GM12878 (cell line): ENCODE measurements around the gene DMRT1. TPM values are rescaled to one million over a fixed set of nuclear protein-coding genes. Genes with fewer than 3 reads are reported as not detected.

Source experiments
- ATAC-seq: fragments of 200-7000 bp; cut with Tn5 transposase; 3 replicates; pipeline ENCODE4 v1.9.1; 2020; ENCODE audit warnings: mild to moderate bottlenecking, moderate library complexity
- BruUV-seq: library from RNA; stranded (reverse); fragments of 400-500 nt; replicated peaks from 2 replicates; lab custom pipeline; 2021; lab: Mats Ljungman, UMichigan
- CTCF ChIA-PET: fragments of 300-600 bp; sonication (Branson Sonifier 250); formaldehyde crosslinking; extraction: SDS; loops from one replicate; lab custom pipeline; 2021; ENCODE audit warnings: inconsistent platforms; lab: Yijun Ruan, JAX
- POLR2A ChIA-PET: fragments of 350-600 bp; formaldehyde crosslinking; extraction: SDS; loops from one replicate; lab custom pipeline; 2021; ENCODE audit warnings: inconsistent platforms; lab: Charles Lee
- RAD21 ChIA-PET: fragments of 300-600 bp; sonication (Branson Sonifier 250); formaldehyde crosslinking; loops from one replicate; lab custom pipeline; 2023; ENCODE audit warnings: antibody characterized with exemption; ENCODE audit not compliant: unreplicated experiment; lab: Charles Lee
- SMC1A ChIA-PET: fragments of 300-600 bp; sonication (Branson Sonifier 250); formaldehyde crosslinking; loops from one replicate; lab custom pipeline; 2023; ENCODE audit not compliant: unreplicated experiment, uncharacterized antibody; lab: Charles Lee
- DNase-seq: peaks from one replicate; pipeline ENCODE4 v3.0.0-alpha.2; 2011; ENCODE audit warnings: low read depth, low spot score
- FAIRE-seq: peaks from 3 replicates; lab custom pipeline; 2011; peaks lifted over from hg19 to GRCh38; lab: Jason Lieb, UNC
- H2AFZ ChIP-seq: 2 replicates; pipeline ENCODE4 v1.6.0; 2011; ENCODE audit warnings: low read depth, low read length, control low read depth; ENCODE audit not compliant: control insufficient read depth
- H3K27ac ChIP-seq: 2 replicates; pipeline ENCODE4 v1.5.1; 2011; ENCODE audit warnings: control low read depth; ENCODE audit not compliant: control insufficient read depth, insufficient read depth
- H3K27me3 ChIP-seq, 2 experiments: replicated peaks in 1 of 2; 2 replicates each; pipeline versions ENCODE4 v1.6.0 to v1.6.1; 2011; ENCODE audit warnings: low read length in 1 of 2; ENCODE audit not compliant: control insufficient read depth in 2 of 2, insufficient read depth in 2 of 2
- H3K36me3 ChIP-seq, 2 experiments: 2 replicates each; pipeline ENCODE4 v1.5.1; 2011; ENCODE audit warnings: low read length in 1 of 2; ENCODE audit not compliant: control insufficient read depth in 2 of 2, insufficient read depth in 2 of 2
- H3K4me1 ChIP-seq: 2 replicates; pipeline ENCODE4 v1.6.1; 2011; ENCODE audit warnings: mild to moderate bottlenecking, low read length, moderate library complexity, mixed read lengths; ENCODE audit not compliant: control insufficient read depth, insufficient read depth
- H3K4me2 ChIP-seq: 2 replicates; pipeline ENCODE4 v1.6.0; 2011; ENCODE audit warnings: control low read depth; ENCODE audit not compliant: control insufficient read depth, insufficient read depth
- H3K4me3 ChIP-seq: fragments of 200-600 bp; sonication (generic); 2 replicates; pipeline ENCODE4 v1.5.1; 2016
- H3K79me2 ChIP-seq: 2 replicates; pipeline ENCODE4 v1.6.0; 2011; ENCODE audit warnings: low read length; ENCODE audit not compliant: control insufficient read depth, insufficient read depth
- H3K9ac ChIP-seq: 2 replicates; pipeline ENCODE4 v1.8.0; 2011; ENCODE audit warnings: low read length, control low read depth, mixed read lengths; ENCODE audit not compliant: control insufficient read depth, insufficient read depth
- H3K9me3 ChIP-seq: replicated peaks from 3 replicates; pipeline ENCODE4 v1.5.1; 2011; ENCODE audit warnings: mild to moderate bottlenecking, low read length; ENCODE audit not compliant: control insufficient read depth, insufficient read depth
- H4K20me1 ChIP-seq: 2 replicates; pipeline ENCODE4 v1.6.0; 2011; ENCODE audit not compliant: control insufficient read depth, insufficient read depth
- FOXM1 ChIP-seq: IDR thresholded peaks from 2 replicates; pipeline ENCODE4 v1.6.1; 2012; ENCODE audit warnings: low read depth, mild to moderate bottlenecking, inconsistent platforms, low read length, moderate library complexity
- GATAD2B ChIP-seq: fragments of 450-650 bp; conservative IDR thresholded peaks from 2 replicates; pipeline ENCODE4 v1.6.1; 2017; ENCODE audit warnings: low read depth, mild to moderate bottlenecking, moderate library complexity
- HDGF ChIP-seq: fragments of 450-650 bp; IDR thresholded peaks from 2 replicates; pipeline ENCODE4 v1.6.1; 2016; ENCODE audit warnings: antibody characterized with exemption
- JUNB ChIP-seq: IDR thresholded peaks from 2 replicates; pipeline ENCODE4 v1.6.1; 2016; ENCODE audit warnings: antibody characterized with exemption, mild to moderate bottlenecking
- MEF2B ChIP-seq: fragments of 450-650 bp; IDR thresholded peaks from 2 replicates; pipeline ENCODE4 v1.6.1; 2018; ENCODE audit warnings: mild to moderate bottlenecking, moderate library complexity; ENCODE audit not compliant: partially characterized antibody, poor library complexity, severe bottlenecking
- MTA2 ChIP-seq: fragments of 450-650 bp; IDR thresholded peaks from 2 replicates; pipeline ENCODE4 v1.6.1; 2016; ENCODE audit warnings: low read depth, mild to moderate bottlenecking, moderate library complexity
- NBN ChIP-seq: fragments of 450-650 bp; IDR thresholded peaks from 2 replicates; pipeline ENCODE4 v1.6.1; 2016
- NR2C1 ChIP-seq: fragments of 450-650 bp; IDR thresholded peaks from 2 replicates; pipeline ENCODE4 v1.6.1; 2017; ENCODE audit warnings: antibody characterized with exemption, mild to moderate bottlenecking, moderate library complexity
- NR2F1 ChIP-seq: fragments of 450-650 bp; conservative IDR thresholded peaks from 2 replicates; pipeline ENCODE4 v1.6.1; 2017; ENCODE audit warnings: mild to moderate bottlenecking
- PML ChIP-seq: IDR thresholded peaks from 2 replicates; pipeline ENCODE4 v1.6.1; 2012; ENCODE audit warnings: low read length, inconsistent platforms
- SMAD1 ChIP-seq: fragments of 450-650 bp; IDR thresholded peaks from 2 replicates; pipeline ENCODE4 v1.6.1; 2018; ENCODE audit warnings: mild to moderate bottlenecking, low read depth; ENCODE audit not compliant: partially characterized antibody
- SRF ChIP-seq, 2 experiments: IDR thresholded peaks; 2 replicates each; pipeline ENCODE4 v1.6.1; 2011; ENCODE audit warnings: low read depth in 2 of 2, low read length in 2 of 2, mild to moderate bottlenecking in 1 of 2, moderate library complexity in 1 of 2
- STAT3 ChIP-seq: IDR thresholded peaks from 2 replicates; pipeline ENCODE4 v1.6.1; 2011; ENCODE audit warnings: low read depth, low read length, improper control_type of control experiment
- SUZ12 ChIP-seq: fragments of 200-600 bp; sonication (generic); IDR thresholded peaks from one replicate; pipeline ENCODE4 v1.6.1; 2018; ENCODE audit warnings: antibody characterized with exemption, mild to moderate bottlenecking; ENCODE audit not compliant: unreplicated experiment
- WGBS: methylation state at CpG from one replicate; pipeline ENCODE4 v1.1.6; 2016; ENCODE audit warnings: low lambda C conversion rate; ENCODE audit not compliant: insufficient replicate concordance, insufficient coverage; ENCODE audit errors: missing lambda C conversion rate; 5-methylcytosine and 5-hydroxymethylcytosine counted together
- in situ Hi-C: fragments of 300-500 bp; cut with MboI; formaldehyde crosslinking; loops from 9 replicates; pipeline ENCODE4 v1.14.3; 2018; ENCODE audit warnings: mixed read lengths
- intact Hi-C: fragments of 100-400 bp; cut with micrococcal nuclease; formaldehyde crosslinking; loops from one replicate; pipeline ENCODE4 v1.14.2; 2022; ENCODE audit not compliant: unreplicated experiment
- polyA plus RNA-seq, 11 experiments: library from polyadenylated mRNA; depleted of rRNA in 4 of 11; unstranded in 6 of 11; stranded (reverse) in 5 of 11; fragments of >200 nt; fragmentation: Nextera tagmentation in 4 of 11; fragmentation: Illumina TruSeq in 1 of 11; extraction: Ambion mirVana in 4 of 11; extraction: Trizol in 1 of 11; gene quantifications; 1 replicate in 1 of 11; 2 replicates in 10 of 11; pipeline versions ENCODE4 v1.2.1 to v1.2.3, GENCODE V29; 2011 to 2016; ENCODE audit warnings: inconsistent platforms in 2 of 11, missing spikeins in 2 of 11, low read depth in 1 of 11
- total RNA-seq, 4 experiments: library from RNA; depleted of rRNA in 3 of 4; stranded (reverse); fragments of >200 nt in 3 of 4; fragmentation: Illumina TruSeq in 1 of 4; extraction: Trizol in 1 of 4; gene quantifications; 2 replicates each; pipeline versions ENCODE4 v1.2.1 to v1.2.3, GENCODE V29; 2013 to 2021

Gene DMRT1
- total and polyA plus RNA-seq, 10 of the 15 experiments (the other 5 are each of a cell fraction or from before 2014, with no cell fraction given): 0.06 to 1.9 (median 0.24) TPM

DNA sequence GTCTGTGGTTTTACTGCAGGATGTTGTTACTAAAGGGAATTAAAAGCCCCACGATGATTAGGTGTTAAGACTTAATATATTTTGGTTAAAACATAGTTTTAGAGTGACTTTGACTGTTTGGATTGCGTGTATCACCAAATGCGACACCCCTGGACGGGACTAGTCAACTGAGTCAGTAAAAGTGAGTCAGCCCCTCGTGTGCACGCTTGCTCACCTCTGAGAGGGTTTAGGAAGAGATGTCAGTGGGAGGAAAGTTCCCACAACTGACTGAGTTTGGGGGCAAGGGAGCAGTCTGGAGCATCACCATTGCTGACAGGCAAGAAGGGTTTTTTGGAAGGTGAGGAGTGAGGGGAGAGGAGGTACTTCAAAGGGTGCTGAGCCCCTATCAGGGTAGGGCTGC lies 120.5 kb downstream of the DMRT1 start:
- ChIA-PET POLR2A (no interaction called here), CTCF (interaction anchor here (1.1 kb wide), 1 partner anchor 36 kb away, joined by 3 read pairs; no protein-coding TSS in a partner anchor), RAD21 (no interaction called here), SMC1A (interaction anchor here (1.6 kb wide), 1 partner anchor 47 kb away, joined by 3 read pairs; no protein-coding TSS in a partner anchor)
- no peaks in the 10 kb centered on the region for H4K20me1 ChIP-seq
- H3K79me2 ChIP-seq: no peaks in the 10 kb centered on the region
- TF ChIP-seq STAT3 (no peak), JUNB (no peak), SMAD1 (no peak), PML (no peak), SUZ12 (no peak), MTA2 (no peak), SRF (IDR thresholded peaks at IDR 0.05; ENCODE audit: low read depth in 2 of 2, low read length in 2 of 2) (no peak), NR2F1 (no peak), GATAD2B (no peak), FOXM1 (no peak), MEF2B (no peak), HDGF (no peak), NR2C1 (no peak), NBN (no peak)
- ATAC-seq (no peak), DNase-seq (no peak), FAIRE-seq (no peak)
- WGBS: 8% methylated on average over 6 of the region's 6 CpGs
- H3K4me3 ChIP-seq: no peak overlapping the region
- peaks cover 2 to 4% of the 10 kb centered on the region in 2 experiments; a peak in 3 of 4 replicates for H3K27me3 ChIP-seq
- no peaks in the 10 kb centered on the region for H3K9me3 ChIP-seq
- no peaks in the 10 kb centered on the region for H3K36me3 ChIP-seq
- intact Hi-C loops: no loop called here
- no peak overlapping the region for H3K9ac ChIP-seq
- no peak overlapping the region for H2AFZ ChIP-seq
- H3K4me1 ChIP-seq: no peaks in the 10 kb centered on the region
- no peak overlapping the region for H3K4me2 ChIP-seq
- BruUV-seq: no TSS peak
- H3K27ac ChIP-seq: no peak overlapping the region
- in situ Hi-C loops: no loop called here
